Naive thymus-derived CD4-positive, alpha-beta T cell (primary cell): ENCODE results near the gene CIB1. TPM values are rescaled to one million over a fixed set of nuclear protein-coding genes. Genes with fewer than 3 reads are reported as not detected.

ENCODE experiments used
- ATAC-seq: fragments of 150-1000 bp; cut with Tn5 transposase; 2 replicates; pipeline ENCODE4 v1.10.0; 2021; ENCODE audit warnings: mild to moderate bottlenecking, moderate library complexity
- CTCF ChIA-PET: fragments of 350-600 bp; sonication (Branson Sonifier 250); formaldehyde crosslinking; loops from one replicate; lab custom pipeline; 2021; ENCODE audit warnings: antibody characterized with exemption; lab: Charles Lee
- POLR2A ChIA-PET: fragments of 350-600 bp; sonication (Branson Sonifier 250); formaldehyde crosslinking; loops from one replicate; lab custom pipeline; 2021; ENCODE audit warnings: antibody characterized with exemption, inconsistent platforms; lab: Charles Lee
- DNase-seq, 9 donors: peaks; one replicate each; pipeline versions ENCODE4 v3.0.0 to v3.0.0-alpha.2; 2020 to 2022; ENCODE audit warnings: mixed read lengths in 1 of 9
- H3K27ac ChIP-seq: one replicate; pipeline ENCODE4 v1.7.0; 2013; ENCODE audit warnings: mild to moderate bottlenecking, low read depth, low read length, moderate library complexity
- H3K27me3 ChIP-seq, 2 donors: one replicate each; pipeline ENCODE4 v1.7.0; 2013; ENCODE audit warnings: low read length in 2 of 2, mild to moderate bottlenecking in 2 of 2, moderate library complexity in 2 of 2; ENCODE audit not compliant: control insufficient read depth in 2 of 2, insufficient read depth in 2 of 2
- H3K36me3 ChIP-seq, 3 experiments: 1 replicate in 2 of 3; 2 replicates in 1 of 3; pipeline ENCODE4 v1.7.0; 2013; ENCODE audit warnings: low read length in 3 of 3, mild to moderate bottlenecking in 3 of 3, moderate library complexity in 1 of 3; ENCODE audit not compliant: insufficient read depth in 3 of 3, control insufficient read depth in 2 of 3
- H3K4me1 ChIP-seq, 2 donors: one replicate each; pipeline ENCODE4 v1.7.0; 2013; ENCODE audit warnings: low read length in 2 of 2, mild to moderate bottlenecking in 2 of 2, moderate library complexity in 1 of 2; ENCODE audit not compliant: control insufficient read depth in 2 of 2, insufficient read depth in 2 of 2
- H3K4me3 ChIP-seq: 2 replicates; pipeline ENCODE4 v1.7.0; 2013; ENCODE audit warnings: mild to moderate bottlenecking, low read length
- H3K9me3 ChIP-seq, 3 experiments: 1 replicate in 2 of 3; 2 replicates in 1 of 3; pipeline ENCODE4 v1.7.0; 2013; ENCODE audit warnings: low read length in 3 of 3; ENCODE audit not compliant: control insufficient read depth in 2 of 3
- H3K27ac Mint-ChIP-seq, 9 donors: one replicate each; pipeline ENCODE4 v1.8.0; 2020 to 2022; ENCODE audit warnings: mixed read lengths in 9 of 9, mild to moderate bottlenecking in 8 of 9, moderate library complexity in 5 of 9, inconsistent platforms in 2 of 9
- H3K27me3 Mint-ChIP-seq, 5 donors: one replicate each; pipeline ENCODE4 v1.8.0; 2021 to 2022; ENCODE audit warnings: mixed read lengths in 5 of 5, mild to moderate bottlenecking in 1 of 5
- H3K36me3 Mint-ChIP-seq, 5 donors: one replicate each; pipeline ENCODE4 v1.8.0; 2020 to 2022; ENCODE audit warnings: mixed read lengths in 5 of 5, mild to moderate bottlenecking in 3 of 5, inconsistent platforms in 1 of 5
- H3K4me1 Mint-ChIP-seq, 7 donors: one replicate each; pipeline ENCODE4 v1.8.0; 2020 to 2022; ENCODE audit warnings: mixed read lengths in 7 of 7, mild to moderate bottlenecking in 3 of 7, inconsistent platforms in 1 of 7
- H3K4me3 Mint-ChIP-seq, 10 donors: one replicate each; pipeline ENCODE4 v1.8.0; 2020 to 2022; ENCODE audit warnings: mild to moderate bottlenecking in 10 of 10, mixed read lengths in 10 of 10, moderate library complexity in 6 of 10, inconsistent platforms in 2 of 10
- H3K9me3 Mint-ChIP-seq, 11 donors: one replicate each; pipeline ENCODE4 v1.8.0; 2020 to 2022; ENCODE audit warnings: mixed read lengths in 11 of 11, mild to moderate bottlenecking in 4 of 11, inconsistent platforms in 1 of 11, moderate library complexity in 1 of 11
- intact Hi-C, 2 donors: fragments of 100-400 bp; cut with micrococcal nuclease; formaldehyde crosslinking; loops; one replicate each; pipeline ENCODE4 v1.15.1; 2023
- polyA plus RNA-seq, 2 donors: library from polyadenylated mRNA; unstranded; fragments of 300-500 nt; fragmentation: Illumina TruSeq; gene quantifications; one replicate each; pipeline ENCODE4 v1.2.3, GENCODE V29; 2021
- total RNA-seq, 6 experiments: library from RNA in 5 of 6; stranded (reverse) in 5 of 6; gene quantifications; 1 replicate in 5 of 6; 2 replicates in 1 of 6; pipeline ENCODE4 v1.2.3 and lab custom pipeline; 2021 to 2026

The CIB1 gene
- total and polyA plus RNA-seq, 7 experiments from 2014 or later = 76.8 to 229 (median 133) TPM

DNA sequence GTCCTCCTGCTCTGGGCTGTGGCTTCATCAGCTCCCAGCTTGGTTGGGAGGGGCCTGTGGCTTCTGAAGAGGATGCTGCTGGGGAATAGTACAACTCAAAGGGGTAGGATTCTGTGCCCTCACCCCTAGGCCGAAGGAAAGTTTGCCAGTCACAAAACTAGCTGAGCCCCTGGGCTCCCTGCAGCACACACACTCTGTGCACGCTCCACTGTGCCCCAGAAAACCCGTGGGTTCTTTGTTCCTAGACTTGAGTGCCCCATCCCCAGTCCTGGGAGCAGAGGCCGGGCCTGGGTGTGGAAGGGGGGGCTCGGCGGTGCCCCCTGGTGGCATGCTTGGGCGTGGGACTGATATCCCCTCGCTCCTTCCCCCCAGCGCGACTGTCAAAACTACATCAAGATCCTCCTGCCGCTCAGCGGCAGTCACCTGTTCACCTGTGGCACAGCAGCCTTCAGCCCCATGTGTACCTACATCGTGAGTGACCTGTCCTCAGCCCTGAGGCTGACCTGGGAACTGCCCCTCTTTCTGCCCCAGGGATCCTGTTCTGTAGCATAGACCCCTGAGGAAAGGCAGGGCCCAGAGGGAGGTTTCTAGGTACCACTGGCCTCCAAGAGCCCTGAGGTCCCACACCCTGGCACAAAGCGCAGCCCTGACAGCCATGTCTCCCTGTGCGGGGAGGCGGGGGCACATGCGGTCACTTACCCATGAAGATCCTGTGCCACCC is 14.2 kb downstream of the CIB1 start:
- Mint-ChIP-seq H3K27ac (peak overlapping the region in 3 of 9 donors; percentile 4 to 55 (median 49)), H3K4me1 (peaks cover 7 to 22% (median 12%) of the 10 kb centered on the region in 7 donors), H3K36me3 (peaks cover 0 to 9% (median 3%) of the 10 kb centered on the region in 5 donors), H3K4me3 (no peak overlapping the region), H3K27me3 (no peaks in the 10 kb centered on the region), H3K9me3 (peaks cover 0 to 1% (median 0%) of the 10 kb centered on the region in 11 donors)
- ChIA-PET POLR2A (interaction anchor here (0.8 to 1.3 kb wide), 3 partner anchors 17 to 30 kb away, joined by 3 to 4 read pairs (median 3); partner anchors contain the start of gene SEMA4B), CTCF (interaction anchor here (0.5 to 2.5 kb wide), 5 partner anchors 12 to 69 kb away, joined by 3 to 10 read pairs (median 3); no protein-coding TSS in a partner anchor)
- H3K27ac ChIP-seq = no peak overlapping the region
- no peaks in the 10 kb centered on the region for H3K27me3 ChIP-seq
- intact Hi-C loops = loop anchor here (1.0 to 5.0 kb wide), 6 partner anchors 12 to 77 kb away; partner anchors contain the start of gene SEMA4B (in 1 of the 2)
- DNase-seq (peak; percentile 39 to 66 (median 52)), ATAC-seq (peak; percentile 87)
- H3K36me3 ChIP-seq = peaks cover 0 to 31% (median 0%) of the 10 kb centered on the region in 3 experiments
- no peaks in the 10 kb centered on the region for H3K4me1 ChIP-seq
- H3K4me3 ChIP-seq = no peak overlapping the region
- H3K9me3 ChIP-seq = no peaks in the 10 kb centered on the region

DNA sequence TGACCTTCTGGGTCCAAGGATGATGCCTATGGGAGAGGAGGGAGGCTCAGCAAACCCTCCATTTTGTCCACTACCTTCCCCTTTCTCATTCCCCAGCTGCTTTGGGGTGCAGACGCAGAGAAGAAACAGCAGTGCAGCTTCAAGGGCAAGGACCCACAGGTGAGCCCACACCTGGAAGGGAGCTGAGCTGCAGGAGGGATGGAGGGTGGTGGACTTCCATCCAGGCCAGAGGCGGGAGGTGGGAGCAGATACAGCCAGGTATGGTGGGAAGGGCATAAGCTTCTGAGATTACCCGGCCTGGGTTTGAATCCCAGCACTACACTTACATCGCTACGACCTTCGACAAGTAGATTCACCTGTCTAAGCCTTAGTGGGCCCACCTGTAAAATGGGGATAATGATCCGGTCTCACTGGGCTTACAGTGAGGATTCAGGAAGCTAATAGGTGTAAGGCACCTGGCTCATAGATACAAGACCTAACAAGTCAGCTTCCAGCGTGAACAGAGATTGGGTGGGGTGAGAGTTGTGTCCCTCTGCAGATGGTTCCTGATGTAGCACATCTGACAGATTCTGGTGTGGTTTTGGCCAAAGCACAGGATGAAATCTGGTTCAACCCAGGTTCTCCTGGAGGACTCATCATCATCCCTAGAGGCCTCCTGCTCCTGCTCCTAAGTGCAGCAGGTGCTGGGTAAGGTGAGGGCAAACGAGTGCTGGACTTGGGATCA is 15.9 kb downstream of the CIB1 start:
- no peak for DNase-seq
- Histone ChIP-seq H3K36me3 (peaks cover 0 to 15% (median 0%) of the 10 kb centered on the region in 3 experiments), H3K9me3 (no peaks in the 10 kb centered on the region), H3K27me3 (no peaks in the 10 kb centered on the region), H3K4me1 (no peaks in the 10 kb centered on the region), H3K27ac (no peak overlapping the region), H3K4me3 (no peak overlapping the region)
- intact Hi-C loops = loop anchor here in 1 of 2 donors (5.0 kb wide), 1 partner anchor 76 kb away; no protein-coding TSS in a partner anchor
- ChIA-PET POLR2A (interaction anchor here (1.0 to 1.6 kb wide), 2 partner anchors 18 to 44 kb away, joined by 3 read pairs; no protein-coding TSS in a partner anchor), CTCF (interaction anchor here (0.6 to 2.5 kb wide), 5 partner anchors 9 to 43 kb away, joined by 3 to 10 read pairs (median 4); partner anchors contain the start of gene CIB1)
- H3K27ac Mint-ChIP-seq = no peak overlapping the region
- no peaks in the 10 kb centered on the region for H3K9me3 Mint-ChIP-seq
- ATAC-seq = no peak
- H3K4me3 Mint-ChIP-seq = peak overlapping the region in 1 of 10 donors; percentile 37
- H3K36me3 Mint-ChIP-seq = peaks cover 0 to 4% (median 0%) of the 10 kb centered on the region in 5 donors
- no peaks in the 10 kb centered on the region for H3K27me3 Mint-ChIP-seq
- peaks cover 7 to 27% (median 14%) of the 10 kb centered on the region in 7 donors for H3K4me1 Mint-ChIP-seq

DNA sequence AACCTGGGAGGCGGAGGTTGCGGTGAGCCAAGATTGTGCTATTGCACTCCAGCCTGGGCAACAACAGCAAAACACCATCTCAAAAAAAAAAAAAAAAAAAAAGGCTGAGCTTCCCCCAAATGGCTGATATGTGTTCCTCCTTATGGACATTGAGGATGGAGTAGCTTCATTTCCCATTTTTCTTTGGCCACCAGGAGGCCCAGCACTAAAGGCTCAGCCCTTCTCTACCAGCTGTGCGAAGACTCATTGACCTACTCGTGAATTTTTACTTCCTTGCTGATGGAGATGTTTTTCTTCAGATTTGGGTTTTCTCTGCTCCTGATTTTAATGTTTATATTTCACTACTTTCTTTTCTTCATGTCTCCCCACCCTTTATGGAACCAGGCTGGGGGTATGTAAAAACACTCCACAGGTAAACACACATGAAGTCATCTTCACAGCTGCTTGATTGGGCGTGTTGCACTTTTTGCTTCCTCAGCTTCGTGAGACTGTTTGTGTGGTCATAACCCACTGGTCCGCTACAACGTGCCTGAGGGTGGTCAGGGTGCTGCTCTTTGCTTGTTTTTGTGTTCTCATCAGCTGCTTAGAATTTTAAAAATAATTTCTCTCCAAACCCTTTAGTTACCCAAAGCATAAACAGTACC is 19.1 kb downstream of the CIB1 start:
- ATAC-seq (no peak), DNase-seq (no peak)
- H3K9me3 Mint-ChIP-seq = no peaks in the 10 kb centered on the region
- H3K27ac Mint-ChIP-seq = peak overlapping the region in 1 of 9 donors; percentile 66
- intact Hi-C loops = loop anchor here in 1 of 2 donors (5.0 kb wide), 1 partner anchor 72 kb away; no protein-coding TSS in a partner anchor
- peaks cover 10 to 38% (median 30%) of the 10 kb centered on the region in 7 donors for H3K4me1 Mint-ChIP-seq
- no peak overlapping the region for H3K4me3 ChIP-seq
- H3K36me3 Mint-ChIP-seq = peaks cover 0 to 7% (median 3%) of the 10 kb centered on the region in 5 donors
- no peak overlapping the region for H3K4me3 Mint-ChIP-seq
- ChIA-PET CTCF (interaction anchor here (0.7 to 0.9 kb wide), 3 partner anchors 18 to 225 kb away, joined by 3 read pairs; no protein-coding TSS in a partner anchor), POLR2A (interaction anchor here (1.1 kb wide), 1 partner anchor 13 kb away, joined by 3 read pairs; no protein-coding TSS in a partner anchor)
- no peaks in the 10 kb centered on the region for H3K27me3 ChIP-seq
- no peaks in the 10 kb centered on the region for H3K9me3 ChIP-seq
- no peak overlapping the region for H3K27ac ChIP-seq
- no peaks in the 10 kb centered on the region for H3K27me3 Mint-ChIP-seq
- no peaks in the 10 kb centered on the region for H3K4me1 ChIP-seq
- peaks cover 0 to 8% (median 0%) of the 10 kb centered on the region in 3 experiments for H3K36me3 ChIP-seq

DNA sequence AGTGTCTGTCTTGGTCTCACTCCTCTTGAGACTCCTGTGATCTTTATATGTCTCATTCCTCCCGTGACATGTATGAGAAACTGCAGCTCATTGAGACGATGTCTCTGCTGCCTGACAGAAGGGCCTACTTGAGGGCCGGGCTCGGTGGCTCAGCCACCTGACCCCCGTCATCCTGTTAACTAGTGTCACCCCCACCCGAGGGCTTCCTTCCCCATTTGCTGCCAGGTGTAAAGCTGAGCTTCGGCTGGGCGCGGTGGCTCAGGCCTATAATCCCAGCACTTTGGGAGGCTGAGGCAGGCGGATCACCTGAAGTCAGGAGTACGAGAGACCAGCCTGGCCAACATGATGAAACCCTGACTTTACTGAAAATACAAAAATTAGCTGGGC is 19.9 kb downstream of the CIB1 start:
- Histone ChIP-seq H3K27ac (no peak overlapping the region), H3K4me3 (no peak overlapping the region), H3K9me3 (no peaks in the 10 kb centered on the region), H3K36me3 (peaks cover 0 to 8% (median 0%) of the 10 kb centered on the region in 3 experiments), H3K4me1 (no peaks in the 10 kb centered on the region), H3K27me3 (no peaks in the 10 kb centered on the region)
- ATAC-seq = peak; percentile 38
- H3K9me3 Mint-ChIP-seq = no peaks in the 10 kb centered on the region
- H3K4me3 Mint-ChIP-seq = no peak overlapping the region
- intact Hi-C loops = no loop called here
- peak overlapping the region in 4 of 9 donors; percentile 28 to 75 (median 48) for H3K27ac Mint-ChIP-seq
- H3K36me3 Mint-ChIP-seq = peaks cover 0 to 13% (median 8%) of the 10 kb centered on the region in 5 donors
- ChIA-PET POLR2A (interaction anchor here (1.1 kb wide), 1 partner anchor 12 kb away, joined by 3 read pairs; no protein-coding TSS in a partner anchor), CTCF (interaction anchor here (0.6 kb wide), 1 partner anchor 326 kb away, joined by 3 read pairs; no protein-coding TSS in a partner anchor)
- H3K4me1 Mint-ChIP-seq = peaks cover 9 to 40% (median 29%) of the 10 kb centered on the region in 7 donors
- DNase-seq = no peak
- H3K27me3 Mint-ChIP-seq = no peaks in the 10 kb centered on the region

DNA sequence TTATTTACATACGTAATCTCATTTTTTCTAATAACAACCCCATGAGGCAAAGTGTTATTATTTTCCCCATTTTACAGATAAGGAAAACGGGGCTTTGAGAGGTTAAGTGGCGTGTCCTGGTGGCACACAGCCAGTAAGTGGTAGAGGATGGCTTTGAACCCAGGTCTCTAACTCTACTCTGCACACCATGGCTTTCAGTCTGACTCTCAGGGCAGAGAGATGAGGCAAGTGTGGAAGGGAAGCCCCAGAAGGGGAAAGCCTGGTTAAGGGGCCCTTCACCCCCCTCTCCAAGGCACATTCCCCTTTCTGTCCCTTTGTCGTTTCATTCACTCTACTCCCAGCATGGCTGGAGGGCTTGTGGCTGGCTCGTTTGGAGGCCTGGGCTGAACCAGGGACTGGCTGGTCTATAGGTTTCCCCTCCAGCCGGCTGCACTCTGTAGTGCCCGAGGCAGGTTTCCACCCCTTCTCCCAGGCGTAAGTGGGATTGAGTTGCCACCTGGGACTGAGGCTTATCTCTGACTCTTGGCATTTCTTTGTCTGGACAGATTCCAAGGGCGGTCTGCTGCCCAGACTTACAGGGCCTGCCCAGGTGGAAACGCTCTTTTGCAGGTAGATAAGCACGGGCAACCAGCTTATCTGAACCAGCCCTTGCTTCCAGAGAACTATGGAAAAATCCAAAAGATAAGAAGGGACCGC is 20.5 kb downstream of the CIB1 start:
- Mint-ChIP-seq H3K27ac (peak overlapping the region in 4 of 9 donors; percentile 28 to 75 (median 48)), H3K9me3 (no peaks in the 10 kb centered on the region), H3K27me3 (no peaks in the 10 kb centered on the region), H3K4me3 (no peak overlapping the region), H3K36me3 (peaks cover 0 to 14% (median 8%) of the 10 kb centered on the region in 5 donors), H3K4me1 (peaks cover 6 to 38% (median 28%) of the 10 kb centered on the region in 7 donors)
- no peak overlapping the region for H3K27ac ChIP-seq
- ATAC-seq (no peak), DNase-seq (no peak)
- H3K4me1 ChIP-seq = no peaks in the 10 kb centered on the region
- H3K4me3 ChIP-seq = no peak overlapping the region
- H3K36me3 ChIP-seq = peaks cover 0 to 8% (median 0%) of the 10 kb centered on the region in 3 experiments
- intact Hi-C loops = no loop called here
- ChIA-PET CTCF (interaction anchor here (0.6 kb wide), 1 partner anchor 325 kb away, joined by 3 read pairs; no protein-coding TSS in a partner anchor), POLR2A (no interaction called here)
- no peaks in the 10 kb centered on the region for H3K9me3 ChIP-seq
- H3K27me3 ChIP-seq = no peaks in the 10 kb centered on the region
